HG03378 (cell line): ENCODE results near the gene WARS2.

ENCODE experiments used
- ATAC-seq: cut with Tn5 transposase; IDR thresholded peaks from one replicate; pipeline ENCODE4 v1.9.1; 2021; ENCODE audit warnings: mild to moderate bottlenecking, moderate library complexity; ENCODE audit not compliant: unreplicated experiment

WARS2 gene

DNA sequence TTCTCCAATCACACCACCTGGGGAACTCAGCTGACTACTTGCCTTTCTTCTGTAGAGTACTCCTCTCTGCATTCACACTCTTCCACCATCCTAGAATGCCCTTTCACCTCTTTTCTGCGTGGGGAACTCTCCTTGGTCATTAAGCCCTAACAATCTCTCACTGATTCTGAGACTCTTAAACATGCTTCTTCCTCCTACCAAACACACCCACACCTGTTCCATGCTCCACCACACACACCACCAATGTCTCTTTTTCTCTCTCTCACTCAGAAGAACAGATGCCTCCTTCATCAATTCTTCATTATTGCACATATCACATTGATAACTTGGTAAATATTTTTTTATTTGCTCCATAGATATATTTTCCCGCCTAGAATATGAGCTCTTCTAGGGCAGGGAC is 53.6 kb downstream of the WARS2 start:
- no peak for ATAC-seq

DNA sequence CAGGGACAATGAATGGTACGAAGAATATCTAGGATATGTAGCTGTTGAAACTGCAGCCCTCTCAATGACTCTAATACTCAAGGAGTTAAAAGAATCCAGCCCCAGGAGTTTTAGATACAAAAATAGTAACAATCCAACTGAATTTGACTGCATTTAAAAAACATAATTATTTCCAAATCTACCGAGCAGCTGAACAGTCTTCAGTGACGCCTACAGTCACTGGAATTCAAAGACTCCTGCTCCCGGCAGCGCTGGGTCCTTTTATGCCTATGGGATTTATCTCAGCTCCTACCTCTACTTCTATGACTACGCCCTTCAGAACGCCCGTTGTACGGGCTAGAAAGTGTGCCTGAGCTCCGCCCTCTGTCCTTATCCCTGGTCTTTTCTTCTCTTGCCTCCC is 55.7 kb downstream of the WARS2 start:
- ATAC-seq, result no peak

DNA sequence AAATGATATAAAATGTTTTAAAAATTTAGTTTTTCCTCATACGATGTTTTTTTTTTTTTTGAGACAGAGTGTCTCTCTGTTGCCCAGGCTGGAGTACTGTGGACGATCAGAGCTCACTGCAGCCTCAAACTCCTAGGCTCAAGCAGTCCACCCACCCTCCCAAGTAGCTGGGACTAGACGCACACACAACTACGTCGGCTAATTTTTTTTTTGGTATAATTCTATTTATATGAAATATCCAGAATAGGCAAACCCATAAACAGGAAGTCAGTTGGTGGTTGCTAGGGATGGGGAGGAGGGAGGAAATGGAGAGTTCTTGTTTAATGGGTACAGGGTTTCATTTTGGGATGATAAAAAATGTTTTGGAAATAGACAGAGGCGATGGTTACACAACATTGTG is 56.5 kb downstream of the WARS2 start:
- ATAC-seq, result no peak

DNA sequence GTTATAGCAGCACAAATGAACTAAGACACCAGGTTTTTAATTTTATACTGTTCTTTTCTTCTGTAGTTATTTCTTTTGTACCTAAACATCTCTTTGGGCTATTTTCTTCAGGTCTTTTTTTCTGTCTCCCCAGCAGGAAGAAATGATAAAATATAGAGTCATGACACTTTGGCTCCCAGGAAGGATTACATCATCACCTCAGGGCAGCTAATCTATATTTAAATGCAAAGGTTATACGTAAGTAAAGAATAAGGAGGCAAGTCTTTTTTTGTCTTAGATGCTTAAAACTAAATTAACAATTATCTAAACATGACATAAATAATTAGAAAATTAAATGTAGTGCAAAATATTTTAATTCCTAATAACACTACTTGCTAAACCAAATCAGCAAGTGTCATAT is 57.0 kb downstream of the WARS2 start:
- ATAC-seq, result no peak

DNA sequence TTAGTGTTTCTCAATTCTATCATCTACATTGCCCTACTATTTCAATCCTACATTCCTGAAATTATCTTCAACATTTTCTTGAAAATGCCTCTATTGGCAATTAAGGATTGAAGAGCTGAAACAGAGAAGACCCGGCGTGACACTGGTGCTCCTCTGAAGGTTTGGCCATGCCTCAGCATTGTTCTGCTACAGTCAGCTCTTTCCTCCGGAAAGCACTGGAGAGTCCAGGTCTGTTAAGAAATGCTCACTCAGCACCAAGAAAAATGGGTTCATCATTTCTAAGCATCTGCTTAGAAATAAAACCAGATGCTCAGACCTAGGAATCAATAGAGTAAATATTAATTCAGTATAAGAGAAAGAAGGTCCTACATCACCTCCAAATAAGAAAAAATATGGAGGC is 58.8 kb downstream of the WARS2 start:
- ATAC-seq, result no peak

DNA sequence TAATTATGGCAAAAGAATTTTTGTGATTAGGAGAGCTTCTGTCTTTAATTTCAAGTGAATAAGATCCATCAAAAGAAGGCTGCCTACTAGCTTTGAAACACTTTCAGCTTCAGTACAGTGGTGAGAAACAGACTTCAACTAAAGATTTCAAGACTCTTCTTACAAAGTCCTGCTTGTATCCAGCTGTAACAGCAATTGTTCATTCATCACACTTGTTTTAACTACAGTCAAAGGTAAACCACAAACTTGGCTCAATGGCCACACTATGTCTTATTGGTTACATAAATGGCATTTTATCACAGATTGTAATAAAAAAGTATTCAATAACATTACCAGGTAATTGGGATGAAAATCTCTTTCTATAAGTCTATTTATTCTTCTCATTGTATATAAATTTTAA is 59.2 kb downstream of the WARS2 start:
- no peak for ATAC-seq

DNA sequence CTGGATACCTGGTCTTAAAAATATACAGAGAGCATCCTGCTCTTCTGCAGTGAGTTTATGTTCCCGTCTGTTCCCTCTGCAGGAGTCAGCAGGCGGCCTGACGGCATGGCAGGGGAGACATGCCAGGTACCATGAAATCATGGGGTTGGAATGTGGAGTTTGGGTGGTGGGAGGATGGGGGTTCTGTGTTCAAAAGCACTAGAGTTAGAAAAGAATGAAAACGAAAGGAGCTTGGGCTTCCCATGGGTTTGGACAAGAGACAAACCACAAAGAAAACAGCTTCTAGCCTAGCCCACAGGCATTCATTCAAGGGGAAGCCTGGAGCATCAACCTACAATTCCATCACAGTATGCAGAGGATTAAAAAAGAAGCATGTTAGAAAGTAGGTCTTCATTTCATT is 59.9 kb downstream of the WARS2 start:
- no peak for ATAC-seq

DNA sequence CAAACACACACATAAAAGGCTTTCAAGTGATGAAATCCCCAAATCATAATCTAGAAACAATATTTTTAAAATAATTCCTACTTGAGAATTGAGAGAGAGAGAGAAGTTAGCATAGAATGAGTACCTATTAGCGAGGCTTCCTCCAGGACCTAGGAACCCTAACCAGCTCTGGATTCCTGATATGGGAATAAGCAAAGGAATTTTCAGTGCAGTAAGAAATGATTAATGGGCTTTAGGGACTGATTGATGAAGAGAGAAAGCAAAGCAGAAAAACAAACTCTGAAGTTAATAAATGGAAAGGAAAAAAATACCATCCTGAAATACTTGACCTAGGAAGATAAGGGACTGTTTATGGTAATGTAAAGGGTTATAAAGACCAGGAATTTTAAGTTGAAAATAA is 60.6 kb downstream of the WARS2 start:
- ATAC-seq, result no peak

DNA sequence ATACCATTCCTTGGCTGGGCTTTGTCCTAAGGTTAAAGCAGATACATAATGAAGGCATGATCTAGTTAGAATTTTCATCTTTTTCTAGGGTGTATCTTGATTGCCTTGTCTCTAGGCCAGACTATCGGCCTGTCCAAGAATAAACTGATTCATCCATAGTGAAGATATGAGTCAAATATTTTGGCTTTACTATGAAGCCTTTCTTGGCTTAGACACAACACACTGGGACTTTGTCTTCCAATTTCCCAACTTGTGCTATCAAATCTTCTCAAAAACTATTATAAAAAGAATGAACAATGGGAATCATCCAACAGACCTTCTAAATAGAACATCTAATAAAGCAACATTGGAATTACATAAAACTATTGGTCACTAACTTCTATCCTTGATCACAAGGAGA is 64.8 kb downstream of the WARS2 start:
- ATAC-seq, result no peak

DNA sequence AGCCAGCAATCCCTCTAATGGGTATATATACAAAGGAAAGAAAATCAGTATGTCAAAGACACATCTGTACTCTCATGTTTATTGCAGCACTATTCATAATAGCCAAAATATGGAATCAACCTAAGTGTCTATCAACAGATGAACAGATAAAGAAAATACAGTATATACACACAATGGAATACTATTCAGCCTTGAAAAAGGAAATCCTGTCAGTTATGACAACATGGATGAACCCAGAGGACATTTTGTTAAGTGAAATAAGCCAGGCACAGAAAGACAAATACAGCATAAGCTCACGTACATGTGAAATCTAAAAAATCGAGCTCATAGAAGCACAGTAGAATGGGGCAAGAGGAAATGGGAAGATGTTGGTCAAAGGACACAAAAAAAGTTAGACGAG is 69.1 kb downstream of the WARS2 start:
- ATAC-seq, result no peak

DNA sequence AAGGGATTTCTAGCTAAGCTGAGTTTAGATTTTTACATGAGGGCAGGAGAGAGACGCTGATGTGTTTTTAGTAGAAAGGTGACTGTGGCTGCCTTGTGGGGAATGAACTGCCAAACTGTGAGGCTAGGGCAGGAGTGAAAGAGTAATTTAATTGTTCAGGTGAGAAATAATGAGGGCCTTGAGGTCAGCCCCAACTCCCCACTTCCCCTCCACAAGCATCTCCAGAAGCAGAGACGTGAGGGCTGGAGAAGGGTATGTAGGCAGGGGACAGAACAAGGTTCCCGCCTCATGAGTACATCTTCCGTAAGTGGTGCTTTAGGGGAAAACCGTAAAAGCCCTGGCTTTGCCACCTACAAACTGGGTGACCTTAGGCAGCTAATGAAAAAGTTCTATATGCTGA is 70.8 kb downstream of the WARS2 start:
- ATAC-seq, result no peak

DNA sequence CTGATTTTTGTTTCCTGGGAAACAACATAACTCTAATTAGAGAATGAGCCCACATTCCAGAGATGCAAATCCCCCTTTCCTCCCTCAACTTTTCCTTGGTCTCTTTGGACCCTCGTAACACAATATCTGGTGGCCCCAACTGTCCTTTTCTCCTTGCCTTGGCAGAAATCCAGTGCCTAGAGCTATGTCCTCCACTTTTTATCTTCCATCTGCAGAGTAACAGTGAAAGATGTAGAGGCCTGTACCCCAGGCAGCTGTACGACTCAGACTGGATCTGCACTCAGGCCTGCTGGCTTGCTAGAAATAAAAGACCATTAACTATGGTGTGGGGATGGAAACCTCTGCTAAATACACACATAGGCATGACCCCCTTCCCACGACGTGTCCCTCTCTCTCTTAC is 72.0 kb downstream of the WARS2 start:
- no peak for ATAC-seq

DNA sequence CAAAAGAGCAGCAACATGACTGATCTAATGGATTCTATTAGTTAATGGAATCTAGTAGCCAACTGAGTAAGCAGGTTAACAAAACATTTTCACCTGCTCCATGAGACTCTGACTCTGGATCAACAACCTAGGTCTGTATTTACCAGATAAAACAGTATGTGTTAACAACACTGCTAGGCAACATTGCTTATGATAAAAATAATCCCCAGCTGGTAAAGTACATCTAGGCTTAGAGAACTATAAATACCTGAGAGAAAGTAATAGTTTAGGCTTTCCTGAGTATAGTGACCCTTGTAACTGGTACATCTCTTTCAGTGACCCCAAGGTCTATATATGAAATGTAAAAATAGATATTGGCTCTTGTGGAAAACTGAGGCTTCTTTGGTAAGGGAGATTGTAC is 78.8 kb downstream of the WARS2 start:
- no peak for ATAC-seq

DNA sequence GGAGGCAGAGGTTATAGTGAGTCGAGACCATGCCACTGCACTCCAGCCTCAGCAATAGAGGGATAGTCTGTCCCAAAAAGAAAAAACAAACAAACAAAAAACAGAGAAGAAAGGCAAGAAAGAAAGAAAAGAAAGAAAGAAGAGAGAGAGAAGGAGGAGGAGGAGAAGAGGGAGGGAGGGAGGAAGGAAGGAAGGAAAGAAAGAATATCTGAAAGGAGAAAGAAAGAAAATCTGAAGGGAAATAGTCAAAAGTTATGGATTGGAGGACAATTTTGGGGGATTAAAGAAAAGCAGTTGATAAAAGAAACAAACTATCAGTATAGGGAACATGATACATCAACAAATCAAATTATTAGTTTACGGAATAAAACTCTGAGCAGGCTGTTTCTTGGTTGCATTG is 84.9 kb downstream of the WARS2 start:
- no peak for ATAC-seq

DNA sequence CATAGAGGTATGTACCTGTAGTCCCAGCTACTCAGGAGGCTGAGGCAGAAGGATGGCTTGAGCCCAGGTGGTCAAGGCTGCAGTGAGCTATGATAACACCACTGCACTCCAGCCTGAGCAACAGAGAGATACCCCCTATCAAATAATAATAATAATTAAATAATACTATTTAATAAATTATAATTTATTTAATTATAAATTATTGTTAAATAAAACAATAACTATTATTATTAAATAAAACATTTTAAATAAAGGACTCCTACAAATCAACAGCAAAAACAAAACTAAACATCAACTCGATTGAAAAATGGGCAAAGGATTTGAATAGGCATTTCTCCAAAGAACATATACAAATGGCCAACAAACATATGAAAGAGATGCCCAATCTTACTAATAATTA is 86.5 kb downstream of the WARS2 start:
- no peak for ATAC-seq

DNA sequence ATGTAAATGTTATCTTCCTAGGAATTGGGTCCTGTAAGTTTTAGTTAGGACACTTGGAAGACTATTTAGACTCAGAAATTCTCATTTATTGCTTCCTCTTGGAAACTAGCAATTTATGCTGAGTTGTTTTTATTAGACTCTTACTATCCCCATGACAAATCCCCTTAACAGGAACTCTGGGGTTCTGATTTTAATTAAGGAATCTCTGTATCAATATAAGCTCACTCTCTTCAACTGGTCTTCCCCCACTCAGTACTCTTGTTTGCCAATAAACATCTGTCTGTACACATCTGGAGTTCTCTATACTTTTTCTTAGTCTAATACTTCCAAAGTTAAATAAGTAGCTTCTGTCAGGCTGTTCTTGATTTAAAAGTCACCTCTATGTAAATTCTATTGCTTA is 88.2 kb downstream of the WARS2 start:
- ATAC-seq, result no peak

DNA sequence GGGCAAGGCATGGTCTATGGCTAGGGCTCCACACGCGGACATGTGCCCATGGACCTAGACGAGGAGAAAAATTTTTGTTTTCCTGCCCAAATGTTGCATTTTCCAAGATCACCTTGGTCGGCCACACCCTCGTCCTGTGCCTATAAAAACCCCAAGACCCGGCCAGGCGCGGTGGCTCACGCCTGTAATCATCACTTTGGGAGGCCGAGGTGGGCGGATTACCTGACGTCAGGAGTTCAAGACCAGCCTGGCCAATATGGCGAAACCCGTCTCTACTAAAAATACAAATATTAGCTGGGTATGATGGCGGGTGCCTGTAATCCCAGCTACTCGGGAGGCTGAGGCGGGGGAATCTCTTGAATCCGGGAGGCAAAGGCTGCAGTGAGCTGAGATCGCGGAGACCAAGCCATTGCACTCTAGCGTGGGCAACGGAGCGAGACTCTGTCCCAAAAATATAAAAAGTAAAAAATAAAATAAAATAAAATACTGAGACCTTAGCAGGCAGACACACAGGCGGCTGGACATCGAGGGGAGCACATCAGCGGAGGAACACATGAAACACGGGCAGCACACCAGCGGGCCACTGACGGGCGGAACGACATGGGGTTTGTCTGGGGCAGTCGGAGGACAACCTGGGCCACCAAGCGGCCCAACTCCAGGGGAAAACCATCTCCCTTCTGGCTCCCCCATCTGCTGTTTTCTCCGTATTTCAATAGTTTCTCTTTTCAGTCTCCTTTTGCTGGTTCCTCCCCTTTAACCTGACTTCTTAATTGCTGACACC is 91.6 kb downstream of the WARS2 start:
- no peak for ATAC-seq

DNA sequence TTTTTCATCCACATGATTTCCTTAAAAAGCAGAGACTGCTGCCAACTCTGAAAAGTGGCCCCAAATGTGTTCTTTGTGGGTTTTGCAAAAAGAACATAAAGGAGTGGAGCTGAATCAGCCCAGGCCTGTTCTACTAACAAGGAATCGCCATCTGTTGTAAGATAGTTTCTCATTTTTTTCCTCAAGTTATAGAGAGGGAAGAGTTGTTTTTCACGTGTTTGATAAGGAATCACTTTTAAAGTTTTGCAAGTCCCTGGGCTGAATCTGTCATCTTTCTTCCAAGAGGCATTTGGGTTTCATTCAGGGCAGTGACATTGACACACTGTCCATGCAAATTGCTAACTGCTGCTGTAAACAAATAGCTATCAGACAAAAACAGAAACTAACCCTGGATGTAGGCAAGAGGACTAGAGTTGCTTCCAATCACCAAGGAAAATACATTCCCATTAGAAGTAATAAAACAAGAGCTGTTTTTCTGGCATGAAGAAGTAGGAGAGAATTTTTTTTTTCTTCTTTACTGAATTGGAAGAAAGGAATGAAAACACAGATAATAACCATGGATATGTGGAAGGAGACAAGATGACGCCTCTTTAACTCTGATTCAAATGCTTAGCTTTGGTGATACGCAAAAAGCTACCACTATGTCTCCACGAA is 93.5 kb downstream of the WARS2 start:
- ATAC-seq, result no peak

DNA sequence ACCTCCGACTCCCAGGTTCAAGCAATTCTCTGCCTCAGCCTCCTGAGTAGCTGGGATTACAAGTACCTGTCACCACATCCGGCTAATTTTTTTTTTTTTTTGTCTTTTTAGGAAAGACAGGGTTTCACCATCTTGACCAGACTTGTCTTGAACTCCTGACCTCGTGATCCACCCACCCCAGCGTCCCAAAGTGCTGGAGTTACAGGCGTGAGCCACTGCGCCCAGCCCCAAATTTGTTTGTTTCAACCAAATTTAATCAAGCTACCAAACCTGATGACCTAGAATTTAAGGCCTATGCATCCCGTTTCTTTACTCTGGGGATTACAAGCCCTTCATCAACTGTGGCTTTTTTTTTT is 94.0 kb downstream of the WARS2 start:
- ATAC-seq, result no peak

DNA sequence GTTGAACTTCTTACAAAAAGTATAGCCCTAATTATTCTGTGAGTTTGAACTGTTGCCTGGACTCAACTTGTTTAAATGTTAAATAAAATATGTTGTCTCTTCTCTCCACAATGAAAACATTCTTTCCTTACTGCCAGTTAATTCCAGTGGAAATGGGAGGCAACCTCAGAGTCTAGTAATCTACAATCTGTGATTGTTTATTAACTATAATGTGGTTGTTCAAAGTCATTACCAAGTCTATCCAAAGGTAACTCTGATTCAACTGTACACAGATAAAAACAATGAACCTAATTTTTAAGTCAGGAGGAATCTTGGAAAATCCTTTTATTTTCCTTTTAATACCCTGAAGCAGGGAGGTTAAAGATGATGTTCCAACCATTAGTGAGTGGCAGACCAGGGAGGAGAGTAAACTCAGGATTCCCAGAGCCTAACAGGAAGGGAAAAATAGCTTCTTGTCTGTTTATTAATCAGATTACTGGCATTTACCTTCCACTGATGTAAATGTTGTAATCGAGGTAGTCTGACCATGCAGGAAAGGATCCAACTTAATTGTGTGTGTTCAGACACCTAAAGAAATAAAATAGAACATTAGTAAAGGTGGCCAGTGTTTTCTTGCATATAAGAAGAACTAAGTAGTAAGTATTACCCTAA is 95.2 kb downstream of the WARS2 start:
- no peak for ATAC-seq

DNA sequence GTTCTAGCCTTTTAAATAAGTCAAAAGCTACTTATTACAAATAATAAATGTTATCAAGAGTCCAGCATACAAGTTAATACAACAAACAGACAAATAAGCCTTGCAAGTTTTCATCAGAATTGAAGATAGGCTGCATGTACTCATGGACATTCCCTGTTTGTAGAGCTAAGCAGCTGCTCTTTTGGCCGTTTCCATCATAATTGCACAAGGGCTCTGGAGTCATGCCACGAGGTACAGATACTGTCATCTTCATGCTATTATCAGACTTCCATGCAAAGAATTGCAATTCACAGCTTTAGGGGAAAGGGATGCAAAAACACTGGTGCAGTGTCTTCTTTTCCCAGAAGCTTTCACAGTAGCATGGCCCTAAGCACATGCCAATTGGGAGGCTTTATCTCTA is 99.5 kb downstream of the WARS2 start:
- ATAC-seq, result no peak

DNA sequence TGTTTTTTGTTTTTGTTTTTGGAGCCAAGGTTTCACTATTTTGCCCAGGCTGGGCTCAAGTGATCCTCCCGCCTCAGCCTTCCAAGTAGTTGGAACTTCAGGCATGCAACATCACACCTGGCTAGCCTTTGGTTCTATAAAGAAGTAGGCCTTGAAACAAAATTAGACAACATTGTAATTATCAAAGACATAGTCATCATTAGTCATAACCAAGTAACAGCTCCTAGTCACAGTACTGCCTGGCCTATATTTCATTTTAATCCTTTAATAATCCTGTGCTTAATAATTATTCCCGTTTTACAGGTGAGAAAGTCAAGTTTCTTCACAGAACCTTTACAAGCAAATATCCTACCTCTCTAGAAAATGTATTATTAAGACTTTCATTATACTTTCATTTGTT is 100.0 kb downstream of the WARS2 start:
- ATAC-seq, result no peak
